ENCODE data around the gene MAJIN.

- TF ChIP-seq ATF3 (CRISPR knock-in tag; conservative IDR thresholded peaks at IDR 0.05) (no peak), CTCF (IDR thresholded peaks at IDR 0.05) (no peak), MAX (CRISPR knock-in tag; IDR thresholded peaks at IDR 0.05) (no peak), JUN (CRISPR knock-in tag; IDR thresholded peaks at IDR 0.05) (no peak), ETV6 (CRISPR knock-in tag; IDR thresholded peaks at IDR 0.05) (no peak)
These were observed 77.0 kb downstream of the MAJIN start for GRCh38 chr11:64894812-64895452.

All from WTC11 (cell line).